ENCODE data around the gene ANKRD12. TPM values are rescaled to one million over a fixed set of nuclear protein-coding genes. Genes with fewer than 3 reads are reported as not detected.

Gene ANKRD12
- total and polyA plus RNA-seq, 2 experiments from 2014 or later = 23.9 to 92.4 TPM

DNA sequence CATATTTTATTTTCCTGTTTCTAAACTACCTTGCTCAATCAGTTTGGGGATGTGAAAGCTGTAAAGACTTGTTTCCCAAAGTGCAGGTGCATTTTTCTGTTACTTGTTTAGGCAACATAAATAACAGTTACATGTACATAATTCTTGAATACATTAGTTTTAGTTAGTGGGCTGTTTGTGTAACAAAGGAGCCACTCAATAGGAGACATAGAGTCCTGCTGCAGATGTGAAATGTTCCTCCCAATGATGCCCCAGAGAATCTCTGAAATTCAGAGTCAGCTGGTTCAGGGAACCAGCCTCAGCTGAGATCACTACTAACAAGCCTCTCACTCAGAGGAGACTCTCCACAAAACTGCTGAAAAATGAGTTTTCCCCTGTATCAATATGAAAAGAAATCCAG lies 106.4 kb downstream of the ANKRD12 start (continued):
- TF ChIP-seq, protein P1, sequence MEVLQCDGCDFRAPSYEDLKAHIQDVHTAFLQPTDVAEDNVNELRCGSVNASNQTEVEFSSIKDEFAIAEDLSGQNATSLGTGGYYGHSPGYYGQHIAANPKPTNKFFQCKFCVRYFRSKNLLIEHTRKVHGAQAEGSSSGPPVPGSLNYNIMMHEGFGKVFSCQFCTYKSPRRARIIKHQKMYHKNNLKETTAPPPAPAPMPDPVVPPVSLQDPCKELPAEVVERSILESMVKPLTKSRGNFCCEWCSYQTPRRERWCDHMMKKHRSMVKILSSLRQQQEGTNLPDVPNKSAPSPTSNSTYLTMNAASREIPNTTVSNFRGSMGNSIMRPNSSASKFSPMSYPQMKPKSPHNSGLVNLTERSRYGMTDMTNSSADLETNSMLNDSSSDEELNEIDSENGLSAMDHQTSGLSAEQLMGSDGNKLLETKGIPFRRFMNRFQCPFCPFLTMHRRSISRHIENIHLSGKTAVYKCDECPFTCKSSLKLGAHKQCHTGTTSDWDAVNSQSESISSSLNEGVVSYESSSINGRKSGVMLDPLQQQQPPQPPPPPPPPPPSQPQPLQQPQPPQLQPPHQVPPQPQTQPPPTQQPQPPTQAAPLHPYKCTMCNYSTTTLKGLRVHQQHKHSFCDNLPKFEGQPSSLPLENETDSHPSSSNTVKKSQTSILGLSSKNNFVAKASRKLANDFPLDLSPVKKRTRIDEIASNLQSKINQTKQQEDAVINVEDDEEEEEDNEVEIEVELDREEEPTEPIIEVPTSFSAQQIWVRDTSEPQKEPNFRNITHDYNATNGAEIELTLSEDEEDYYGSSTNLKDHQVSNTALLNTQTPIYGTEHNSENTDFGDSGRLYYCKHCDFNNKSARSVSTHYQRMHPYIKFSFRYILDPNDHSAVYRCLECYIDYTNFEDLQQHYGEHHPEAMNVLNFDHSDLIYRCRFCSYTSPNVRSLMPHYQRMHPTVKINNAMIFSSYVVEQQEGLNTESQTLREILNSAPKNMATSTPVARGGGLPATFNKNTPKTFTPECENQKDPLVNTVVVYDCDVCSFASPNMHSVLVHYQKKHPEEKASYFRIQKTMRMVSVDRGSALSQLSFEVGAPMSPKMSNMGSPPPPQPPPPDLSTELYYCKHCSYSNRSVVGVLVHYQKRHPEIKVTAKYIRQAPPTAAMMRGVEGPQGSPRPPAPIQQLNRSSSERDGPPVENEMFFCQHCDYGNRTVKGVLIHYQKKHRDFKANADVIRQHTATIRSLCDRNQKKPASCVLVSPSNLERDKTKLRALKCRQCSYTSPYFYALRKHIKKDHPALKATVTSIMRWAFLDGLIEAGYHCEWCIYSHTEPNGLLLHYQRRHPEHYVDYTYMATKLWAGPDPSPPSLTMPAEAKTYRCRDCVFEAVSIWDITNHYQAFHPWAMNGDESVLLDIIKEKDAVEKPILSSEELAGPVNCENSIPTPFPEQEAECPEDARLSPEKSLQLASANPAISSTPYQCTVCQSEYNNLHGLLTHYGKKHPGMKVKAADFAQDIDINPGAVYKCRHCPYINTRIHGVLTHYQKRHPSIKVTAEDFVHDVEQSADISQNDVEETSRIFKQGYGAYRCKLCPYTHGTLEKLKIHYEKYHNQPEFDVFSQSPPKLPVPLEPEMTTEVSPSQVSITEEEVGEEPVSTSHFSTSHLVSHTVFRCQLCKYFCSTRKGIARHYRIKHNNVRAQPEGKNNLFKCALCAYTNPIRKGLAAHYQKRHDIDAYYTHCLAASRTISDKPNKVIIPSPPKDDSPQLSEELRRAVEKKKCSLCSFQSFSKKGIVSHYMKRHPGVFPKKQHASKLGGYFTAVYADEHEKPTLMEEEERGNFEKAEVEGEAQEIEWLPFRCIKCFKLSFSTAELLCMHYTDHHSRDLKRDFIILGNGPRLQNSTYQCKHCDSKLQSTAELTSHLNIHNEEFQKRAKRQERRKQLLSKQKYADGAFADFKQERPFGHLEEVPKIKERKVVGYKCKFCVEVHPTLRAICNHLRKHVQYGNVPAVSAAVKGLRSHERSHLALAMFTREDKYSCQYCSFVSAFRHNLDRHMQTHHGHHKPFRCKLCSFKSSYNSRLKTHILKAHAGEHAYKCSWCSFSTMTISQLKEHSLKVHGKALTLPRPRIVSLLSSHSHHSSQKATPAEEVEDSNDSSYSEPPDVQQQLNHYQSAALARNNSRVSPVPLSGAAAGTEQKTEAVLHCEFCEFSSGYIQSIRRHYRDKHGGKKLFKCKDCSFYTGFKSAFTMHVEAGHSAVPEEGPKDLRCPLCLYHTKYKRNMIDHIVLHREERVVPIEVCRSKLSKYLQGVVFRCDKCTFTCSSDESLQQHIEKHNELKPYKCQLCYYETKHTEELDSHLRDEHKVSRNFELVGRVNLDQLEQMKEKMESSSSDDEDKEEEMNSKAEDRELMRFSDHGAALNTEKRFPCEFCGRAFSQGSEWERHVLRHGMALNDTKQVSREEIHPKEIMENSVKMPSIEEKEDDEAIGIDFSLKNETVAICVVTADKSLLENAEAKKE (CRISPR knock-in tag; IDR thresholded peaks at IDR 0.05) = no peak
- TF ChIP-seq NANOG (IDR thresholded peaks at IDR 0.05; ENCODE audit: borderline replicate concordance) = no peak; the same call in 1 of the 2 replicates
- no peak for TF ChIP-seq EZH2 (IDR thresholded peaks at IDR 0.05; ENCODE audit: low read depth, unreplicated experiment)
- no peak for TF ChIP-seq JUNB (IDR thresholded peaks at IDR 0.05; ENCODE audit: unreplicated experiment)
- TF ChIP-seq, protein P2, sequence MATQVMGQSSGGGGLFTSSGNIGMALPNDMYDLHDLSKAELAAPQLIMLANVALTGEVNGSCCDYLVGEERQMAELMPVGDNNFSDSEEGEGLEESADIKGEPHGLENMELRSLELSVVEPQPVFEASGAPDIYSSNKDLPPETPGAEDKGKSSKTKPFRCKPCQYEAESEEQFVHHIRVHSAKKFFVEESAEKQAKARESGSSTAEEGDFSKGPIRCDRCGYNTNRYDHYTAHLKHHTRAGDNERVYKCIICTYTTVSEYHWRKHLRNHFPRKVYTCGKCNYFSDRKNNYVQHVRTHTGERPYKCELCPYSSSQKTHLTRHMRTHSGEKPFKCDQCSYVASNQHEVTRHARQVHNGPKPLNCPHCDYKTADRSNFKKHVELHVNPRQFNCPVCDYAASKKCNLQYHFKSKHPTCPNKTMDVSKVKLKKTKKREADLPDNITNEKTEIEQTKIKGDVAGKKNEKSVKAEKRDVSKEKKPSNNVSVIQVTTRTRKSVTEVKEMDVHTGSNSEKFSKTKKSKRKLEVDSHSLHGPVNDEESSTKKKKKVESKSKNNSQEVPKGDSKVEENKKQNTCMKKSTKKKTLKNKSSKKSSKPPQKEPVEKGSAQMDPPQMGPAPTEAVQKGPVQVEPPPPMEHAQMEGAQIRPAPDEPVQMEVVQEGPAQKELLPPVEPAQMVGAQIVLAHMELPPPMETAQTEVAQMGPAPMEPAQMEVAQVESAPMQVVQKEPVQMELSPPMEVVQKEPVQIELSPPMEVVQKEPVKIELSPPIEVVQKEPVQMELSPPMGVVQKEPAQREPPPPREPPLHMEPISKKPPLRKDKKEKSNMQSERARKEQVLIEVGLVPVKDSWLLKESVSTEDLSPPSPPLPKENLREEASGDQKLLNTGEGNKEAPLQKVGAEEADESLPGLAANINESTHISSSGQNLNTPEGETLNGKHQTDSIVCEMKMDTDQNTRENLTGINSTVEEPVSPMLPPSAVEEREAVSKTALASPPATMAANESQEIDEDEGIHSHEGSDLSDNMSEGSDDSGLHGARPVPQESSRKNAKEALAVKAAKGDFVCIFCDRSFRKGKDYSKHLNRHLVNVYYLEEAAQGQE (IDR thresholded peaks at IDR 0.05; ENCODE audit: unreplicated experiment) = no peak
- no peak for TF ChIP-seq ZNF114 (CRISPR knock-in tag; IDR thresholded peaks at IDR 0.05)
- TF ChIP-seq, protein P3, sequence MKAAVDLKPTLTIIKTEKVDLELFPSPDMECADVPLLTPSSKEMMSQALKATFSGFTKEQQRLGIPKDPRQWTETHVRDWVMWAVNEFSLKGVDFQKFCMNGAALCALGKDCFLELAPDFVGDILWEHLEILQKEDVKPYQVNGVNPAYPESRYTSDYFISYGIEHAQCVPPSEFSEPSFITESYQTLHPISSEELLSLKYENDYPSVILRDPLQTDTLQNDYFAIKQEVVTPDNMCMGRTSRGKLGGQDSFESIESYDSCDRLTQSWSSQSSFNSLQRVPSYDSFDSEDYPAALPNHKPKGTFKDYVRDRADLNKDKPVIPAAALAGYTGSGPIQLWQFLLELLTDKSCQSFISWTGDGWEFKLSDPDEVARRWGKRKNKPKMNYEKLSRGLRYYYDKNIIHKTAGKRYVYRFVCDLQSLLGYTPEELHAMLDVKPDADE (IDR thresholded peaks at IDR 0.05) = no peak
- no peak for TF ChIP-seq CREB1 (CRISPR knock-in tag; IDR thresholded peaks at IDR 0.05; ENCODE audit: low read depth)
- no peak for TF ChIP-seq EZH2phosphoT487 (IDR thresholded peaks at IDR 0.05; ENCODE audit: unreplicated experiment)
- TF ChIP-seq ZNF331 (CRISPR knock-in tag; IDR thresholded peaks at IDR 0.05; ENCODE audit: low read depth) = no peak
